RWPE1 (cell line): ENCODE results near the gene HACD2.
"Not testable (repeated sequence)": the region's sequence is repeated elsewhere in the genome, so short reads cannot be mapped to it uniquely, and the experiment has no call there.

ENCODE experiments used
- CTCF ChIA-PET: fragments of 350-600 bp; sonication (Branson Sonifier 250); formaldehyde crosslinking; extraction: SDS; loops from one replicate; lab custom pipeline; 2021; lab: Yijun Ruan, JAX
- POLR2A ChIA-PET: fragments of 400-600 bp; formaldehyde crosslinking; extraction: SDS; loops from one replicate; lab custom pipeline; 2020; ENCODE audit warnings: antibody characterized with exemption; ENCODE audit not compliant: low non-redundant PET; lab: Yijun Ruan, JAX
- DNase-seq: peaks from one replicate; pipeline ENCODE4 v3.0.0; 2012; ENCODE audit warnings: low spot score
- H3K27ac ChIP-seq: fragments of 450-650 bp; 2 replicates; pipeline ENCODE4 v1.5.1; 2017
- CTCF ChIP-seq: fragments of 450-650 bp; conservative IDR thresholded peaks from 2 replicates; pipeline ENCODE4 v1.5.1; 2017; ENCODE audit warnings: low read depth, mild to moderate bottlenecking

HACD2 gene

GRCh38 chr3:123606527-123606926 lies 21.7 kb upstream of the HACD2 start:
- H3K27ac ChIP-seq, result no peak overlapping the region
- no peak for TF ChIP-seq CTCF
- CTCF ChIA-PET, result interaction anchor here (1.1 kb wide), 1 partner anchor 21 kb away, joined by 3 read pairs; the partner anchor contains the start of gene HACD2
- POLR2A ChIA-PET, result interaction anchor here (0.6 to 1.5 kb wide), 3 partner anchors 12 to 21 kb away, joined by 3 to 6 read pairs (median 3); no protein-coding TSS in a partner anchor
- no peak for DNase-seq

DNA sequence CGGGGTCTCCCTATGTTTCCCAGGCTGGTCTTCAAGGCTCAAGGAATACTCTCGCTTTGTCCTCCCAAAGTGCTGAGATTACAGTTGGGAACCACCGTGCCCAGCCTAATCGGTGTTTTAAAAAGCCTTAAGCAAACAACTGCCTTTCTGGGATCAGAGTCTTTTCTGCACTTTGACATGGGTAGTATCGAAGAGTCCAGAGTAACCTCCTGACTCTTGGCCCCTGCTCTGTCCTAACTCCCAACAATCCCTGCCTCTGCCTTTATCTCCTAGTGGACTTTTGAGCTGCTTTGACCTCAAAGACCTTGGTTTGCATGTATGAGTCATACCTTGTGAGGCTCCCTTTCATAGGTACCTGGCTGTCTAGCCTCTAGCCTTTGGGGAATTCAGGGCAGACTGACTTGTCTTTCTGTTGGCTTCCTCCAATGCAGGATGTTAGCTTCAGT lies 21.0 kb upstream of the HACD2 start:
- POLR2A ChIA-PET, result interaction anchor here (1.0 to 1.5 kb wide), 2 partner anchors 13 to 20 kb away, joined by 3 to 6 read pairs; no protein-coding TSS in a partner anchor
- peak; percentile 69 for DNase-seq
- H3K27ac ChIP-seq, result peak overlapping the region; percentile 94
- no peak for TF ChIP-seq CTCF
- CTCF ChIA-PET, result interaction anchor here (0.5 to 1.1 kb wide), 2 partner anchors 20 to 46 kb away, joined by 3 read pairs; partner anchors contain the start of gene HACD2

GRCh38 chr3:123603153-123603552 lies 18.3 kb upstream of the HACD2 start:
- peak overlapping the region; percentile 46 for H3K27ac ChIP-seq
- DNase-seq, POLR2A ChIA-PET, CTCF ChIA-PET: not testable (repeated sequence)

- H3K27ac ChIP-seq, result no peak overlapping the region
- POLR2A ChIA-PET, result no interaction called here
- CTCF ChIA-PET, result no interaction called here
- TF ChIP-seq CTCF, result no peak
- peak; percentile 79 for DNase-seq
Observed at GRCh38 chr3:123602325-123602724, 17.5 kb upstream of the HACD2 start.

GRCh38 chr3:123600863-123601262 lies 16.0 kb upstream of the HACD2 start:
- H3K27ac ChIP-seq, result peak overlapping the region; percentile 82
- DNase-seq, POLR2A ChIA-PET, CTCF ChIA-PET: not testable (repeated sequence)

DNA sequence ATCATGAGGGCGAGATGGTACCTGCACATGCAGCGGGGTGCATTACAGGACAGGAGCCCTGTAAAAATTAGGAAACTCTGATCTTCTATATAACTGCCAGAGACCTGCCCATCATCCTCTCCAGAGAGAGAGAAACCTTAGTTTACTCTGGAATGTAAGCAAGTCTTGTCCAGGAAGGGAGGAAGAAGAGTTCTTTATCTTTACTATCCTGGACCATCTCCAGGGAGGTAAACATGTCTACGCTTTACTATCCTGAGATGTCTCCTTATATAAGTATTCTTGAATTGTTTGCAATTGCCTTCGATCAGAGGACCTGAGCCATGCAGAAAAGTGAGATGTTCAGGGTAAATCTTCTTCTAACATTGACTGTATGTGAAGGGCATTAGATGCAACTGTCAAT lies 12.7 kb upstream of the HACD2 start:
- H3K27ac ChIP-seq, result no peak overlapping the region
- POLR2A ChIA-PET, result no interaction called here

GRCh38 chr3:123595396-123596180 lies 10.7 kb upstream of the HACD2 start:
- H3K27ac ChIP-seq, result no peak overlapping the region
- DNase-seq, result no peak
- ChIA-PET POLR2A (no interaction called here), CTCF (no interaction called here)
- TF ChIP-seq CTCF, result no peak

More for the DNA sequence above, 12.7 kb upstream of the HACD2 start:
- no peak for DNase-seq
- TF ChIP-seq CTCF, result no peak
- CTCF ChIA-PET, result interaction anchor here (0.6 kb wide), 1 partner anchor 16 kb away, joined by 3 read pairs; no protein-coding TSS in a partner anchor
